ENCODE data around the gene IFIH1.

Gene IFIH1

GRCh38 chr2:162295009-162295408 is 23.5 kb downstream of the IFIH1 start:
- H3K79me2 ChIP-seq (ENCODE audit: control insufficient read depth, insufficient read depth, low read length, poor library complexity), result no peaks in the 10 kb centered on the region
- H2AK5ac ChIP-seq (ENCODE audit: low read length), result no peak overlapping the region
- no peak overlapping the region for H3K4me3 ChIP-seq (ENCODE audit: low read depth, low read length)
- H3K4me1 ChIP-seq (ENCODE audit: control insufficient read depth in 1 of 2, insufficient read depth in 2 of 2, low read length in 2 of 2), result no peaks in the 10 kb centered on the region
- H3K9me3 ChIP-seq (ENCODE audit: insufficient read depth, low read depth, low read length), result no peaks in the 10 kb centered on the region
- no peak overlapping the region for H2BK5ac ChIP-seq (ENCODE audit: low read depth, low read length, poor library complexity)
- no peaks in the 10 kb centered on the region for H3K36me3 ChIP-seq (ENCODE audit: control insufficient read depth in 1 of 2, insufficient read depth in 2 of 2, low read length in 2 of 2)
- no peak overlapping the region for H3K4me2 ChIP-seq (ENCODE audit: low read length)
- H2BK12ac ChIP-seq (ENCODE audit: low read length), result no peak overlapping the region
- WGBS (ENCODE audit: extremely low coverage, insufficient coverage, insufficient read length), result no CpG with 5 or more reads among the region's 2 CpGs
- no peak for DNase-seq
- H3K14ac ChIP-seq (ENCODE audit: low read length), result no peak overlapping the region
- H4K8ac ChIP-seq (ENCODE audit: low read depth, low read length), result no peak overlapping the region
- no peak overlapping the region for H4K91ac ChIP-seq (ENCODE audit: low read depth, low read length)
- H3K9ac ChIP-seq (ENCODE audit: low read length), result no peak overlapping the region
- no peaks in the 10 kb centered on the region for H3K27me3 ChIP-seq (ENCODE audit: insufficient read depth, low read length)
- H2BK120ac ChIP-seq (ENCODE audit: insufficient read depth, low read length, poor library complexity), result no peak overlapping the region
- no peak overlapping the region for H2AFZ ChIP-seq (ENCODE audit: insufficient read depth, low read length, poor library complexity)
- H4K12ac ChIP-seq (ENCODE audit: low read depth, low read length), result no peak overlapping the region
- H3K18ac ChIP-seq (ENCODE audit: low read length), result no peak overlapping the region
- H3K4ac ChIP-seq (ENCODE audit: low read depth, low read length), result no peak overlapping the region
- H3K27ac ChIP-seq (ENCODE audit: low read depth, low read length), result no peak overlapping the region
- H3K23ac ChIP-seq (ENCODE audit: low read length), result no peak overlapping the region
- peaks cover 2% of the 10 kb centered on the region for H3K79me1 ChIP-seq (ENCODE audit: low read length)

GRCh38 chr2:162293122-162293786 is 25.2 kb downstream of the IFIH1 start:
- Histone ChIP-seq H3K4ac (ENCODE audit: low read depth, low read length) (no peak overlapping the region), H4K8ac (ENCODE audit: low read depth, low read length) (no peak overlapping the region), H2BK120ac (ENCODE audit: insufficient read depth, low read length, poor library complexity) (peak overlapping the region; percentile 43), H3K79me2 (ENCODE audit: control insufficient read depth, insufficient read depth, low read length, poor library complexity) (no peaks in the 10 kb centered on the region), H3K36me3 (ENCODE audit: control insufficient read depth in 1 of 2, insufficient read depth in 2 of 2, low read length in 2 of 2) (no peaks in the 10 kb centered on the region), H3K27me3 (ENCODE audit: insufficient read depth, low read length) (no peaks in the 10 kb centered on the region), H2AK5ac (ENCODE audit: low read length) (no peak overlapping the region), H3K9ac (ENCODE audit: low read length) (no peak overlapping the region), H3K23ac (ENCODE audit: low read length) (no peak overlapping the region), H3K9me3 (ENCODE audit: insufficient read depth, low read depth, low read length) (no peaks in the 10 kb centered on the region), H3K79me1 (ENCODE audit: low read length) (peaks cover 2% of the 10 kb centered on the region), H2BK5ac (ENCODE audit: low read depth, low read length, poor library complexity) (no peak overlapping the region), H3K4me3 (ENCODE audit: low read depth, low read length) (no peak overlapping the region), H4K12ac (ENCODE audit: low read depth, low read length) (no peak overlapping the region), H2BK12ac (ENCODE audit: low read length) (no peak overlapping the region), H4K91ac (ENCODE audit: low read depth, low read length) (no peak overlapping the region), H3K4me1 (ENCODE audit: control insufficient read depth in 1 of 2, insufficient read depth in 2 of 2, low read length in 2 of 2) (peaks cover 0 to 2% of the 10 kb centered on the region in 2 experiments), H3K27ac (ENCODE audit: low read depth, low read length) (no peak overlapping the region), H2AFZ (ENCODE audit: insufficient read depth, low read length, poor library complexity) (no peak overlapping the region), H3K4me2 (ENCODE audit: low read length) (no peak overlapping the region), H3K18ac (ENCODE audit: low read length) (no peak overlapping the region), H3K14ac (ENCODE audit: low read length) (no peak overlapping the region)
- no peak for DNase-seq
- WGBS (ENCODE audit: extremely low coverage, insufficient coverage, insufficient read length), result no CpG with 5 or more reads among the region's 2 CpGs

DNA sequence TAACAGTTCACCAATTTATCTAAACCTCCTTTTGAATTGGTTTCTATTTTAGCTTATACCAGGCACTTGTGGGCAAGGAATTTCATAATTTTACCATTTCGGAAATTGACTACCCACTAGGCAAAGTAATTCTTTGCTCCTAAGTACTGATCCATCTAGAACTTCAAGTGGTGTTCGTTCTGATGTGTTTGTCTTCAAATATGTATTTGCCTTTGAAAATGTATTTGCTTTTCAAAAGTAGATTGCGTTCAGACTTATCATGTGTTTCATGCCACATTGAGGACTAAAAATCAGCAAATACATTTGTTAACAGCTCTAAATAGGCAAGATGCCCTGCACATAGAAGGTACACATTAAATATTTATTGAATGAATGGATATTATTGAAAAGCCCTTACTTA is 26.7 kb downstream of the IFIH1 start:
- no peaks in the 10 kb centered on the region for H3K36me3 ChIP-seq (ENCODE audit: control insufficient read depth in 1 of 2, insufficient read depth in 2 of 2, low read length in 2 of 2)
- peaks cover 0 to 2% of the 10 kb centered on the region in 2 experiments for H3K4me1 ChIP-seq (ENCODE audit: control insufficient read depth in 1 of 2, insufficient read depth in 2 of 2, low read length in 2 of 2)
- no peak overlapping the region for H2BK12ac ChIP-seq (ENCODE audit: low read length)
- H4K12ac ChIP-seq (ENCODE audit: low read depth, low read length), result no peak overlapping the region
- no peak overlapping the region for H3K4me2 ChIP-seq (ENCODE audit: low read length)
- DNase-seq, result no peak
- no peaks in the 10 kb centered on the region for H3K9me3 ChIP-seq (ENCODE audit: insufficient read depth, low read depth, low read length)
- no peak overlapping the region for H3K4ac ChIP-seq (ENCODE audit: low read depth, low read length)
- no peak overlapping the region for H2AK5ac ChIP-seq (ENCODE audit: low read length)
- H3K79me1 ChIP-seq (ENCODE audit: low read length), result peaks cover 2% of the 10 kb centered on the region
- H3K18ac ChIP-seq (ENCODE audit: low read length), result no peak overlapping the region
- H3K27ac ChIP-seq (ENCODE audit: low read depth, low read length), result no peak overlapping the region
- no peak overlapping the region for H2BK5ac ChIP-seq (ENCODE audit: low read depth, low read length, poor library complexity)
- H3K9ac ChIP-seq (ENCODE audit: low read length), result no peak overlapping the region
- no peak overlapping the region for H3K23ac ChIP-seq (ENCODE audit: low read length)
- H2BK120ac ChIP-seq (ENCODE audit: insufficient read depth, low read length, poor library complexity), result no peak overlapping the region
- H3K79me2 ChIP-seq (ENCODE audit: control insufficient read depth, insufficient read depth, low read length, poor library complexity), result no peaks in the 10 kb centered on the region
- H3K4me3 ChIP-seq (ENCODE audit: low read depth, low read length), result no peak overlapping the region
- H4K8ac ChIP-seq (ENCODE audit: low read depth, low read length), result no peak overlapping the region
- H3K14ac ChIP-seq (ENCODE audit: low read length), result no peak overlapping the region
- no peak overlapping the region for H4K91ac ChIP-seq (ENCODE audit: low read depth, low read length)
- no peak overlapping the region for H2AFZ ChIP-seq (ENCODE audit: insufficient read depth, low read length, poor library complexity)
- WGBS (ENCODE audit: extremely low coverage, insufficient coverage, insufficient read length), result no CpG with 5 or more reads among the region's 3 CpGs
- no peaks in the 10 kb centered on the region for H3K27me3 ChIP-seq (ENCODE audit: insufficient read depth, low read length)

- H3K79me2 ChIP-seq (ENCODE audit: control insufficient read depth, insufficient read depth, low read length, poor library complexity), result no peaks in the 10 kb centered on the region
- no peaks in the 10 kb centered on the region for H3K27me3 ChIP-seq (ENCODE audit: insufficient read depth, low read length)
- H3K4me2 ChIP-seq (ENCODE audit: low read length), result no peak overlapping the region
- no peaks in the 10 kb centered on the region for H3K9me3 ChIP-seq (ENCODE audit: insufficient read depth, low read depth, low read length)
- H2BK120ac ChIP-seq (ENCODE audit: insufficient read depth, low read length, poor library complexity), result no peak overlapping the region
- H3K4ac ChIP-seq (ENCODE audit: low read depth, low read length), result no peak overlapping the region
- H3K4me3 ChIP-seq (ENCODE audit: low read depth, low read length), result no peak overlapping the region
- no peak overlapping the region for H3K14ac ChIP-seq (ENCODE audit: low read length)
- H3K18ac ChIP-seq (ENCODE audit: low read length), result no peak overlapping the region
- H2BK12ac ChIP-seq (ENCODE audit: low read length), result no peak overlapping the region
- DNase-seq, result no peak
- no peaks in the 10 kb centered on the region for H3K36me3 ChIP-seq (ENCODE audit: control insufficient read depth in 1 of 2, insufficient read depth in 2 of 2, low read length in 2 of 2)
- no peak overlapping the region for H4K8ac ChIP-seq (ENCODE audit: low read depth, low read length)
- no peak overlapping the region for H3K9ac ChIP-seq (ENCODE audit: low read length)
- H2AFZ ChIP-seq (ENCODE audit: insufficient read depth, low read length, poor library complexity), result no peak overlapping the region
- H2AK5ac ChIP-seq (ENCODE audit: low read length), result no peak overlapping the region
- no peak overlapping the region for H3K23ac ChIP-seq (ENCODE audit: low read length)
- no peak overlapping the region for H3K27ac ChIP-seq (ENCODE audit: low read depth, low read length)
- no peak overlapping the region for H4K12ac ChIP-seq (ENCODE audit: low read depth, low read length)
- H3K79me1 ChIP-seq (ENCODE audit: low read length), result no peaks in the 10 kb centered on the region
- no peak overlapping the region for H4K91ac ChIP-seq (ENCODE audit: low read depth, low read length)
- H2BK5ac ChIP-seq (ENCODE audit: low read depth, low read length, poor library complexity), result no peak overlapping the region
- H3K4me1 ChIP-seq (ENCODE audit: control insufficient read depth in 1 of 2, insufficient read depth in 2 of 2, low read length in 2 of 2), result no peaks in the 10 kb centered on the region
- WGBS (ENCODE audit: extremely low coverage, insufficient coverage, insufficient read length), result no CpG with 5 or more reads among the region's 4 CpGs
Measured at GRCh38 chr2:162282765-162283425, 35.6 kb downstream of the IFIH1 start.

All from trophoblast cell (in vitro differentiated cells and primary cell).